SH-SY5Y (cell line): Measurements from ENCODE around the gene NRN1L.

Experiments used
- GATA2 ChIP-seq: IDR thresholded peaks from 2 replicates; pipeline ENCODE4 v1.6.1; 2011; ENCODE audit warnings: mild to moderate bottlenecking, low read depth, low read length
- GATA3 ChIP-seq: IDR thresholded peaks from 2 replicates; pipeline ENCODE4 v1.6.1; 2011; ENCODE audit warnings: low read depth, mild to moderate bottlenecking, low read length, moderate library complexity

- TF ChIP-seq GATA2 (no peak), GATA3 (no peak)
These were observed 13.4 kb upstream of the NRN1L start for GRCh38 chr16:67871256-67871655.
